ENCODE data around the gene KSR2. TPM values are rescaled to one million over a fixed set of nuclear protein-coding genes. Genes with fewer than 3 reads are reported as not detected.

KSR2 gene
- total and polyA plus RNA-seq, 2 donors (not counting 3 experiments of a cell fraction or from before 2014, with no cell fraction given) = 2.1 to 5.2 TPM

GRCh38 chr12:117502633-117503032 is 466.2 kb downstream of the KSR2 start:
- ChIA-PET POLR2A (no interaction called here), CTCF (no interaction called here)
- Histone ChIP-seq H2AFZ (ENCODE audit: low read depth, low read length) (no peak overlapping the region), H3K36me3 (ENCODE audit: control insufficient read depth in 2 of 2, extremely low read depth in 1 of 2, insufficient read depth in 2 of 2, low read length in 2 of 2) (no peaks in the 10 kb centered on the region), H4K20me1 (replicated peaks; ENCODE audit: control insufficient read depth, extremely low read depth, insufficient read depth, low read length) (no peaks in the 10 kb centered on the region), H3K9me3 (replicated peaks; ENCODE audit: control insufficient read depth, insufficient read depth, low read length) (no peaks in the 10 kb centered on the region), H3K4me3 (replicated peaks in 1 of 3; ENCODE audit: insufficient read depth in 1 of 3, low read depth in 1 of 3, low read length in 3 of 3) (no peak overlapping the region), H3K79me2 (ENCODE audit: control insufficient read depth, insufficient read depth, low read length) (no peaks in the 10 kb centered on the region), H3K27ac (ENCODE audit: insufficient read depth, low read depth, low read length) (no peak overlapping the region), H3K27me3 (ENCODE audit: control insufficient read depth in 2 of 2, insufficient read depth in 2 of 2, low read length in 2 of 2) (no peaks in the 10 kb centered on the region), H3K9ac (replicated peaks; ENCODE audit: extremely low read depth, insufficient read depth, low read length) (no peak overlapping the region), H3K4me1 (ENCODE audit: control insufficient read depth, extremely low read depth, insufficient read depth, low read length) (no peaks in the 10 kb centered on the region), H3K9me1 (replicated peaks; ENCODE audit: control insufficient read depth, extremely low read depth, insufficient read depth, low read length) (no peaks in the 10 kb centered on the region), H3K4me2 (ENCODE audit: insufficient read depth, low read length) (no peak overlapping the region)
- TF ChIP-seq JUN (IDR thresholded peaks at IDR 0.05; ENCODE audit: borderline replicate concordance, insufficient read depth, insufficient read length, low read depth) = no peak
- TF ChIP-seq POLR2A (IDR thresholded peaks at IDR 0.05; ENCODE audit: low read depth, low read length) = no peak
- TF ChIP-seq CTCF (IDR thresholded peaks at IDR 0.05; ENCODE audit: extremely low read depth in 1 of 2, insufficient read depth in 1 of 2, low read depth in 1 of 2, low read length in 2 of 2) = no peak
- TF ChIP-seq MAX (IDR thresholded peaks at IDR 0.05; ENCODE audit: insufficient read depth, insufficient read length) = no peak
- no peak for TF ChIP-seq EZH2 (IDR thresholded peaks at IDR 0.05; ENCODE audit: borderline replicate concordance, low read depth, low read length, severe bottlenecking)
- TF ChIP-seq MYC (IDR thresholded peaks at IDR 0.05; ENCODE audit: low read depth, low read length) = no peak
- TF ChIP-seq POLR2AphosphoS5 (IDR thresholded peaks at IDR 0.05; ENCODE audit: insufficient read depth, low read depth, low read length) = no peak
- TF ChIP-seq GATA2 (IDR thresholded peaks at IDR 0.05; ENCODE audit: insufficient read depth, insufficient read length, low read depth, low read length) = no peak
- no peak for TF ChIP-seq FOS (IDR thresholded peaks at IDR 0.05; ENCODE audit: borderline replicate concordance, insufficient read depth, low read length)
- dilution Hi-C loops (cut with MboI; ENCODE audit: extremely low pct_ligation_motif_present, low sequenced_read_pairs) = no loop called here
- no TSS peak for BruUV-seq (replicated peaks)
- DNase-seq (ENCODE audit: low read depth, low spot score) (no peak), FAIRE-seq (no peak)
- intact Hi-C loops (cut with micrococcal nuclease) = no loop called here

All from endothelial cell of umbilical vein (primary cell).